ENCODE measurements around the gene FAM170A.

The FAM170A gene, protein sequence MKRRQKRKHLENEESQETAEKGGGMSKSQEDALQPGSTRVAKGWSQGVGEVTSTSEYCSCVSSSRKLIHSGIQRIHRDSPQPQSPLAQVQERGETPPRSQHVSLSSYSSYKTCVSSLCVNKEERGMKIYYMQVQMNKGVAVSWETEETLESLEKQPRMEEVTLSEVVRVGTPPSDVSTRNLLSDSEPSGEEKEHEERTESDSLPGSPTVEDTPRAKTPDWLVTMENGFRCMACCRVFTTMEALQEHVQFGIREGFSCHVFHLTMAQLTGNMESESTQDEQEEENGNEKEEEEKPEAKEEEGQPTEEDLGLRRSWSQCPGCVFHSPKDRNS

DNA sequence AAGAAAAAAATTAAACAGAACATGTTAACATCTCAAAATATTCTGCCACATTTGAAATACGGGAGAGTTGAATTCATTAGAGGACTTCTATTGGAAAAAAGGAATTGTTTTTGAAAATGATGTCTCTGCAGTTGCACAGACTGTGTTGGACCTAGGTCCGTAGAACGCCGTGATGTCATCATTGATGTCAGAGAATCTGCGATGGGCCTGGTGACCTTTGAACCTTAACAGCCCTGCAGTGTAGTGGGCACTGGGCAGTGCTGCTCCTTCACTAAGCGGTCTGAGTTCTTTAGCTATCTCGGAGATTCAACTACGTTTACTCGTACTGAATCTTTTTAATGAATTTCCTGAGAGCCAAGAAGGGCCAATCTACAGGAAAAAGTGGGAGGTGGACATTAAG is at the start of gene FAM170A:
Gene FAM170A, plus strand, starts transcription at position 220 of the 400 bp plus-strand sequence. CDS start 211 bp downstream, outside the sequence.
- DNase-seq, result no peak

DNA sequence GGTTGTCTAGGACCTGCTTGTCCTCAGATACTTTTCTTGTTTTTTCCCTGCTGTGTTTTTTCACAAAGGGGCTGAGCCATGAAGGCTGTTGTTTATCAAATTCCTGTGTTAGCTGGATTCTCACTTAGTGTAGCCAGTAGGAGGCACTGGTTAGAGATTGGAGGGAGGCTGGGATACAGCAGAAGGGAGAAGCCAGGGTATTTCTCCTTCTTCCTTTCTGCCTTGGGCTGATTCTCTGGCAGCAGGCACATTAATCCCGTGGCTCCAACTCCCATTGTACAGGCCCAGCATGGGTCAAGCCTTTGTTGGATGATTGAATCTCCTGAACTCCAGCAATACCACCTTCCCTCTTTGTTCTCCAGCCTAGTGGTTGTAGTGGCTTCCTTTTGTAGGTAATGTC is 46.4 kb upstream of the FAM170A start:
- DNase-seq, result no peak

DNA sequence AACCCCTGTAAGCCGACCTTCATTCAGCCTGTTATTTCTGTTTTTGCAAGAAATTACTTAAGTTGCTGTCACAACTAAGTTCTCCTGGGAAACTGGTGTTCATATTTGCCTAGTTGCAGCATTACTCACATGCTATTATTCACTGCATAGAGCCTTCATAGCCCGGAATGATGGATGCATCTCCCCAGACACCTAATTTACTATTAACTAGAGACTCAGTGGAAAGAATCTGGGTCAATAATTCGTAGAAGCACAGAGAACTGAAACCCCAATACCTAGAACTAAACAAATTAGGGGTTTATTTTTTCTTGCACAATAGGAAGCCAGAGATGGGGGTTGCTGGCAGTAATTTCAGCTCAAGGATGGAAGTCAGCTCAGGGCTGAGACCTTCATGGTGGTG is 45.7 kb upstream of the FAM170A start:
- no peak for DNase-seq

DNA sequence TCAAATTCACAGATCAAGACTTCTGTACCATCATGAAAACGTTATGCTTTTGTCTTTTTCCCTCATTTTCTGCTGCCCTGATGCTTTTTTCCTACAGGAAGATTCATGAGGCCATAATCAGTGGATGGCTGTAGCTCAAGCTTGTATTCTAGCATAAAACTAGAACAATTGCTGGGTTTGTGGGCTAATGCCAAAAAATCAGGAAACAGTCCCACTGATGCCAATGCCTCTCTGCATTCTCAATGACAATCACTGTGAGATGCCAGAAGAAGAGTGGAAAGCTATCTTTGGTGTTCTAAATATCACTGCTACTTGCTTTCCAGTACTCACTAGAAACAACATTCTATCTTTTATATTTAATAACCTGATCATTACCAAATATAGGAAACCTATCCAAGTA is 33.3 kb upstream of the FAM170A start:
- no peak for DNase-seq

DNA sequence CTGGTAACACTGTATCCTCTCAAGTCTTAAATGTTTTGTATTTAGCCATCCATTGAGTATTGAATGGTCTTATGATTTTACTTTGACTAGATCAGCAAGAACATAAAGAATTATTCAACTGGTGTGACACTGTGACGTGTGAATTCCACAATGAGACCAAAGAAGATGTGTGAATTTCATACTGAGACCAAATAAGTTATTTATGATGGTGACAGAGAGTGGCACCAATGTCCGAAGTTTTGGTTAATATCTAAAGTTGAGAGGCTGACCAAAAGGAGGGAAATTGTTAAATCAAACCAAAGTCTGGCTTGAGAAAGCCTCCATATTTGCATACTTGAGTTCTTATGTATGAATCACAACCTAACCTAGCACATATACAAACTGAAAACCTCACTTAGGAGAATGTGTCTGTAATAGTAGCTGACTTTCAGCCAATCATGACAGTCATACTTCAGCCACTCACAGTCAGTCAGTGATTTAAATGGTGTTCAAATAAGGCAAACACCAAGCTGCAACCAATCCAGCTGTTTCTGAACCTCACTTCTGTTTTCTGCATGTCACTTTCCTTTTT is 31.5 kb upstream of the FAM170A start:
- no peak for DNase-seq

DNA sequence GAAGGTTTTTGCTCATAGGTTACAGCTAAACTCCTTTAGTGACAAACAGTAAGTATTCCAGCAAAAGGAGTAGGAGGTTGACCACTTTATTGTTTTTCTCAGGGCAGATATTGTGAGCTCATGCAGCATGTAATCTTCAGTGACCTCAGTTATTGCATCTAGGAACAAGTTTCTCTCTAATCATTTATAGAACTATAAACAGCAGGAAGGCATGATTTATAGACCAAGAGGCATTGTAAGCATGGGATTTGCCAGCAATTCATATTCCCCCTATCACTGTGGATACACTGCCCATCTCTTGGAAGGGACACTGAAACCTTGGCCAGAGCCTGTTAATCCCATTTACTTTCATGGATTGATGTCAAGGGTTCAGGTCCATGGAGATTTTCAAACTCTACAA is 15.4 kb upstream of the FAM170A start:
- no peak for DNase-seq

DNA sequence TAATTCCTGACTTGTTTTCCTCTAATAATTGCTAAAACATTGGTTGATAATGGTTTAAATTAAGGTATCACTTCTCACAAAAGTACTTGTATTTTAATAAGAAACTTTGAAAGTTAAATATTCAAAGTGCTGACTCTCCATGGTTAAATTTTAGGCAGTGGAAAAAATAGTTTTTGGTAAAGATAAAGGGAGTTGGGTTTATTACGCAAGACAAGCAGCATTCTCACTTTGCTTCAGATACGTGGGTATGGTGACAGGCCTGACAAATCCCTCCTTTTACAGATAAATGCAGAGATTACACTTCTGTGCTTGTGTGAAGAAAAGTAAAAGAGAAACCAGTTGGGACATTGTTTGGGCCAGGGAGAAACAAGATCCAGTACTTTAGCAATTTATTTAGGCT is 14.5 kb upstream of the FAM170A start:
- no peak for DNase-seq

DNA sequence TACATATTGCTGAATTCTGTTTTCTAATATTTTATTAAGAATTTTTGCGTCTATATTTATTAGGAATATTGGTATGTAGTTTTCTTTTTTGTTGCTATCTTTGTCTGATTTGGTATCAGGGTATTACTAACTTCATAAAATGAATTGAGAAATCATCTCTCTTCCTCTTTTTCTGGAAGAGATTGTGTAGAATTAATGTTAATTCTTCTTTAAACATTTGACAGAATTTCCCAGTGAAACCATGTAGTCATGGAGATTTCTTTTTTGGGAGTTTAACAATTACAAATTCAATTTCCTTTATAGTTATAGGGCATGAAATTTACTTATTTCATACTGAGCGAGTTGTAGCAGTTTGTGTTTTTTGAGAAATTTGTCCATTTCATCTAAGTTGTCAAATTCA is 3.3 kb upstream of the FAM170A start:
- no peak for DNase-seq

DNA sequence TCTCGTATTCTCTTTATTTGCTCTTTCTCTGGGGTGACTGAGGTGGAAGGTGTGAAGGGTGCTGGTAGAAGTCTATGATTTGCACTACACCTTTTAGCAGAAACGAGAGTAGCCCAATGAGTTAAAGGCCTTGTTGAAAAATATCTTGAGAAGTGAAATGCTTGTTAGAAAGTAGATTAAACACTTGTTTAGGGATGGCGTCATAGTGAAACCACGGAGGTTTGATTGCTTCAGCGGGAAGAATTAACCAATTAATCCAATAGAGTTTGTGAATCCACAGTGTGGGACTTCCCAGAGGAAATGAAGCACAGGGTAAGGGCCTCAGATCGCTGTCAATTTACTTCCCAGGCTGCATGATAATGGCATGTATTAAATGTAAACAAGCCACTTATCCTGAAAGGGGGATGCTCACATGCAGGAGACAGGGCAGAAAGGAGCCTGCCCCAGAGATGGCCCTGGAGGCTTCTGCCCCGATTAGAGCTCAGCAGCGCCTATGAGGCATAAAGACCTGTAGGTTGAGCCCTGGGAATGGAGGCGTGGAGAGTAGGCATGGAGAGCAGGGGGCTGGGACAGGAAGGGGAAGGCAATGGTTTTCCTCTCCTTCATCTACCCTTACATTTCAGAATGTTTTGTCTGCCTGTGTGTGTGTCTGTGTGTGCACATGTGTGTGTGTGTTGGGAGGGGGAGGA is 1.5 kb downstream of the FAM170A start:
- no peak for DNase-seq

DNA sequence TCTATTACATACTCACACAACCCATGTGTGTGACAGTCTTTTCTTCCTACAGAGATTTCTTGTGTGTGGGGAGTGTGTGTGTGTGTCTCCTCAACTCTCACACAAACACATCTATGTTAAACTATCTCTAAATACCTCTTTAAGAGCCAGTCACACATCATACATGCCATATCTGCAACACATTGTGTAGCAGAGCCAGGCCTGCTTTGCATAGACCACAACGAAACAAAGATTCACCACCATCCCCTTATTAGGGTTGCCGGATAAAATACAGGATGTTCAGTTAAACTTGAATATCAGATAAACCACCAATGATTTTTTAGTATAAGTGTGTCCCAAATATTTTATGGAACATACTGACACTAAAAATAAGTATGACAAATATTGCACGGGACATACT is 2.3 kb downstream of the FAM170A start:
- no peak for DNase-seq

DNA sequence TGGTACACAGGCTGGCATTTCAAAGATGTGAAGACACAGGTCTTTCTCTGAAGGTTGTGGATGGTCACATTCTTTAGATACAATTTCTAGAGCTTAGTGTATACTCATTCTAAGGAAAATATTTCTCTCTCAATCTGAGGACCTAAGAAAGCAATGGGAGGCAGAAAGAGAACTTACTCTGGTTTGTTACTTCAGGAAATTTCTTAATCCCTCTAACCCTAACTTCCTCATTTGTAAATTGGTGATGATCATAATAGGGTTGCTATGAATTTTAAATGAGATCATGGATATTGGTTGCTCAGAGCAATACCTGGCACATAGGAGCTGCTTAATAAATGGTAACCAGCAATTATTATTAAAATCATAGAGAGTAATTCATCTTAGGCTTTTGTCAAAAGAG is 22.1 kb downstream of the FAM170A start:
- no peak for DNase-seq

DNA sequence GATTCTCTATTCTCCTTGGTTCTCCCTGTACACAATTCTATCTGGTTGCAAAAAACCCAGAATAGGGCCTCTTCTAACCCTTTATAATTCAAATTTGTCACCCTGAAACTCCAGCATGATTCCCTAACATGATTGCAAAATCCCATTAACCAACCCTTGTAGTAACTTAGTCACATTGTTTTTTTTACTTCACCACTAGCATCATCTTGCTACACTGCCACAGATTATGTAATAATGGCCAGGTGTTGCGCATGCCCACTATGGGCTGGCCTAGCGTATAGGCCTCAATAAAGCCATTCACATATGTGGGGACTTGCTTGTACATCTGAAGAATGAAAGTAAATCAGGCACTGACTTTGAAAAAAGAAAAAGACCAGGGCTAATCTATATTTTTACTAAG is 25.7 kb downstream of the FAM170A start:
- DNase-seq, result no peak

DNA sequence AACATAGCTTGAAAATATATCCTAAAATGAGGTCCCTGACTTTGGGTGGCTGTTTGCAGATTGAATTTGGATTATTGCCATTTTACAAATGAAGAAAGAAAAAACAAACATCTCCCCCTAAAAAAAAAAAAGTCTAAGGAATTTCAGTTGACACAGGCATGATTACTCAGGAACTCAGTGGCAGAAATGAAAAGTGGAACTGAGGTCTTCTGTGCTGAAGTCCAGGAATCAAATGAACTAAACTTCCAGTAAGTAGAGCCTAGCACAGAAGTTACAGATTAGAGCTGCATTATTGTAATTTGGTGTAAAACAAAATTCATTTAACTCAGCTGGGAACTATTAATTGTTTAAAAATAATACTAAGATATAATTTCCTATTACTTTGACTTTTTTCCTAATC is 26.7 kb downstream of the FAM170A start:
- no peak for DNase-seq

DNA sequence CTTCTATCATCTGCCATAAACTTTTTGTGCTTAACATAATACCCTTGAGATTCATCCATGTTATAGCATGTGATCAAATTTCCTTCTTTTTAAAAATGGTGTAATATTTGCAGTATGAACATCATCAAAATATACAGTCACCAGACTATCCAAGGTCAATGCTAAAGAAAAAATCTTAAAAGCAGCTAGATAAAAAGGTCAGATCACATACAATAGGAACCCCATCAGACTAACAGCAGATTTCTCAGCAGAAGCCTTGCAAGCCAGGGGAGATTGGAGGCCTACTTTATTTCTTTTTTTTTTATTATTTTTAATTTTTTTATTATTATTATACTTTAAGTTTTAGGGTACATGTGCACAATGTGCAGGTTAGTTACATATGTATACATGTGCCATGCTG is 37.2 kb downstream of the FAM170A start:
- DNase-seq, result no peak

DNA sequence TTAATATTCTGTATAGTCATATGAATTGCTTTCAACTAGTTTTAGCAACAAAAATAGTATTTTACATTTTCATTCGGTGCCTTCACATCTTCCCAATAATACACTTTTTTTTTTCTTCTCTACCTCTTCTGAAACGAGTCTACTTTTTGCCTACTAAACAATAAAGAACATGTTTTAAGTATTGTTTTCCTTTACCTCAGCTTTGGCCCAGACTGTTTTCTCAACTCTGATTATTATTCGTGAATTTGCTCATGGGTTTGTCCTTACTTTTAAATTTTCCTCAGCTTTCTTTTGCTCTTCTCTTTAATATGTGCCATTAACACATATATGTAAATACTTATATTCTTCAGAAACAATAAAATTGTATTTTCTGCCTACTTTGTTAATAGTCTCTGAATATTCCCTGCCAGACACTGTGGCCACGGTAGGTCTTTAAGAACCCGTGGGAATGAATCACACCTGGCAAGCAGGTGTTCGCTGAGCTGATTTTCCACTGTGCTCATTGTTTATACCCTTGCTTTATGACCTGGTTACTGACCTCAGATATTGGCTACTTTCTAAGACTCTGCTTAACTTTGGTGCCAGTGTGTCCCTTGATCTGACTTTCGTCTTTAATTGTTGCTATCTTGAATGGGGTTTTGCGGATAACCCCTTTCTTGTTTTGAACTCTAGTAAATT is 49.1 kb downstream of the FAM170A start:
- no peak for DNase-seq

DNA sequence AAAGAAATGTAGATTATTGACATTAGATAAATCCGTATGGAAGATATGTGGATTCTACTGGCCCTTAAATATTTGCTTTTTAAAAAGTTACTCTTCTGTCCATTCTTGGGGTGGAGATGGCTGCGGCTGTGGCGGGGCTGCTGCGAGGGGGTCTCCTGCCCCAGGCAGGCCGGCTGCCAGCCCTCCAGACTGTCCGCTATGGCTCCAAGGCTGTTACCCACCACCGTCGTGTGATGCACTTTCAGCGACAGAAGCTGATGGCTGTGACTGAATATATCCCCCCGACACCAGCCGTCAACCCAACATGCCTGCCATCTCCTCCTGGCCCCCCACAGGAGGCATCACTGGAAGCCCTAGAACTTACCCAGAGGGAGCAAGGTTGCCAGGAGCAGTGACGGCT is 50.7 kb downstream of the FAM170A start:
- DNase-seq, result no peak

DNA sequence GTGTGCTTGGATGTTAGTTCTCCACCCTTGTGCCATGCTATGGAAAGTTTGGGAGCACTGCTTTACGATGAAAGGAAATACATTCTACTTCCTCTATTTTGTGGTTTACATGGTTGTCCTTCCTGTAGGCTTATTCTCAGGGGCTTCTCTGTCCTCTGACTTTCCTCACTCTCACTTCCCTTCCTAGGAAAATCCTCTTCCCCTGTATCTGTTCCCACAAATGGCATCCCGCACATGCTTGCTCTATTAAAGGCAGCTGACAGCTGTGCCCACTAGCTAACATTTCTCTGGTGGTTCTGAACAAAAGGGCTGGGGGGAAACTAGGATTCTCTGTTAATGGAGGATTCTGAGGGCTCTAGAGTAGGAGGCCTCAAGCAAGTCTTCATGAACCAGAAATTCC is 52.4 kb downstream of the FAM170A start:
- no peak for DNase-seq

DNA sequence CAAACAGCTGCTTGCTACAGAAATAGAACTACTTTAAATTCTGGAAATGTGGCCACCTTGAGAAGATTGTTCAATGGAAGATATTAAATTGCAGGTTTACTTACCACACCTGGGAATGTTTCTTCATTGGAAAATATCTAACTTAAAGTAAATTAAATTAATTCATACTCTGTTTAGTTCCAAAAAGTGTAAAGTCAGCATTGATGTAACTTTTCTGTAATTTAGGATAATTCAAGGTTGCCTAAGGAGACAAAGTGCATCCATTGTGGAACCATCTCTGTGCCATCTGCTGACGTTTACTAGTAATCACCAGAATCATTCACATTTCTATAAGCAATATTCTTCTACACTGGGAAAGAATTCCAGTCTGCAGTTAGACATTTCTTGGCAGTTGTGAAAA is 53.0 kb downstream of the FAM170A start:
- no peak for DNase-seq

Measured in DMS79 (cell line).